ENCODE measurements around the gene FBXW8.

FBXW8 gene

DNA sequence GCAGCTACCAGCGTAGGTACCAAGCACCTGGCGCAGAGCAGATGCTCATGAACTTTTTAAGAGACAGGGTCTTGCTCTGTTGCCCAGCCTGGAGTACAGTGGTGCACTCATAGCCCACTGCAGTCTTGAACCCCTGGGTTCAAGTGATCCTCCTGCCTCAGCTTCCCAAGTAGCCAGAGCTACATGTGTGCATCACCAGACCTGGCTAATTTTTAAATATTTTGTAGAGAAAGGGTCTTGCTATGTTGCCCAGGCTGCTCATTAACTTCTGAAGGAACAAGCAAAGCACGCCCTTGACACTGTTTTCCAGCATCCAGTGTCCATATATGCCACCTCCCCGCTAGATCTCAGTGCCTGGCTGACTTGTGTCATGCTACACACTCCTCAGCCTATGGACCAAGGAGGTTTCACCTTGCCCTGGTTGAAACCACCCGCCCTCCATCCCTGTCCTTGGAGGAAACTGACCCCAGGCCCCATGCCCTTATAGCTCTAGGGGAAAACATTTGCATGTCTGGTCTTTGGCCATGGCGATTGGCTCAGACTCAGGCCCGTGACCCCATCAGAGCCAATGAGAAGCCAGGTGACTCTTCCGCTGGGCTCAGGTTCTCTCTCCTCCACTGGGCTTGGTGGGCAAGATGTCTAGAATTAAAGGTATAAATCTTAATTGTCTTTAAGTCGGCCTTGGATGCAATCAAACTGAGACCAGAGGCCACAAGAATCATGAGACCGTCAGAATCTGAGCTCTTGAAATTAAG is 162.2 kb downstream of the FBXW8 start:
- TF ChIP-seq, protein P1, sequence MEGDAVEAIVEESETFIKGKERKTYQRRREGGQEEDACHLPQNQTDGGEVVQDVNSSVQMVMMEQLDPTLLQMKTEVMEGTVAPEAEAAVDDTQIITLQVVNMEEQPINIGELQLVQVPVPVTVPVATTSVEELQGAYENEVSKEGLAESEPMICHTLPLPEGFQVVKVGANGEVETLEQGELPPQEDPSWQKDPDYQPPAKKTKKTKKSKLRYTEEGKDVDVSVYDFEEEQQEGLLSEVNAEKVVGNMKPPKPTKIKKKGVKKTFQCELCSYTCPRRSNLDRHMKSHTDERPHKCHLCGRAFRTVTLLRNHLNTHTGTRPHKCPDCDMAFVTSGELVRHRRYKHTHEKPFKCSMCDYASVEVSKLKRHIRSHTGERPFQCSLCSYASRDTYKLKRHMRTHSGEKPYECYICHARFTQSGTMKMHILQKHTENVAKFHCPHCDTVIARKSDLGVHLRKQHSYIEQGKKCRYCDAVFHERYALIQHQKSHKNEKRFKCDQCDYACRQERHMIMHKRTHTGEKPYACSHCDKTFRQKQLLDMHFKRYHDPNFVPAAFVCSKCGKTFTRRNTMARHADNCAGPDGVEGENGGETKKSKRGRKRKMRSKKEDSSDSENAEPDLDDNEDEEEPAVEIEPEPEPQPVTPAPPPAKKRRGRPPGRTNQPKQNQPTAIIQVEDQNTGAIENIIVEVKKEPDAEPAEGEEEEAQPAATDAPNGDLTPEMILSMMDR (conservative IDR thresholded peaks at IDR 0.05; ENCODE audit: low read depth, low read length): no peak
- H3K4me3 ChIP-seq (ENCODE audit: low read length): no peak overlapping the region
- DNase-seq (ENCODE audit: low read depth): no peak

DNA sequence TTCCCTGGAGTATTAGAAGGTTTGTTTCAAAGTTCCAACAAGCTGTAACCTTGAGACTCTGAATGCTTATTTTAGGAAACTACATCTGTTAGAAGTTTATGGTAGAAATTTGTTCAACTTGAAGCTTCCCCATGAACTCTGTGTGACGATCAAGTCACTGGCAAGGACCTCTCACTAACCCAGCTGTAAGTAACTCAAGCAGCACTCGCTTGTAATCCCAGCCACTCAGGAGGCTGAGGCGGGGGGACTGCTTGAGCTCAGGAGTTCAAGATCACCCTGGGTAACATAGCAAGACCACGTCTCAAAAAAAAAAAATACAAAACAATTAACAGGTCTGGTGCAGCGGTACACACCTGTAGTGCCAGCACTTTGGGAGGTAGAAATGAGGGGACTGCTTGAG is 162.9 kb downstream of the FBXW8 start:
- TF ChIP-seq, protein P1 (conservative IDR thresholded peaks at IDR 0.05; ENCODE audit: low read depth, low read length): no peak
- no peak for DNase-seq (ENCODE audit: low read depth)
- no peak overlapping the region for H3K4me3 ChIP-seq (ENCODE audit: low read length)

DNA sequence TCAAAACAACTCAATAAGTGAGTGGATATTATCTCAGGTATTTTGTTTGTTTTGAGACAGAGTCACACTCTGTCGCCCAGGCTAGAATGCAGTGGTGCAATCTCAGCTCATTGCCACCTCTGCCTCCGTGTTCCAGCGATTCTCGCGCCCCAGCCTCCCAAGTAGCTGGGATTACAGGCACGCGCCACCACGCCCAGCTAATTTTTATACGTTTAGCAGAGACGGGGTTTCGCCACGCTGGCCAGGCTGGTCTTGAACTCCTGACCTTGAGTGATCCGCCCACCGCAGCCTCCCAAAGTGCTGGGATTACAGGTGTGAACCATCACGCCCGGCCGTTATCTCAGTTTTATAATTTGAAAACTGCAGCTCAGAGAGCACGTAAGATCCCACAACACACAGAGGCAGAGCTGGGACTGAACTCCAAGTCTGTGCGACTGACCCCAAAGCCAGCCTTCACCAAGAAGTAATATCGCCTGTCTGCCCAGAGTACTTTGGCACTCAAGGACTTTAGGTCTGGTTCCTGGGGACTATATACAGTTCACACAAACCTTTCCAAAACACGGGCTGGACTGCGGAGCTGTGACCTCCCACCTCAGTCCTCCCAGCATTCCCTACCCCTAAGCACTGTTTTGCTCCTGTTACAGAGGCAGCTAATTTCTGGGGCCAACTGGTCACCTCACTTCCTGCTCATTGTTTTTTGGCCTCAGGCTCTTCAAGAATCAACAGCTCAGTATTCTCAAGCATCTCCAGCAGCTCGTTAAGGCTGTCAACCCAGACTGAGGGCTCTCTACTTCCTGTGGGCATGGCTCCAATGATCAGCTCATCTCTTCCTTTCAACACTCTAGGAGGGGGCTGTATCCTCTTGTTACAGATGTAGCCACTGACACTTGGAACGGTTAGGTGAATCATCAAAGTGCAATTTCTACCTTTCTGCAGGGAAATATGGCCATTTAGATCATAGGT is 165.9 kb downstream of the FBXW8 start:
- TF ChIP-seq, protein P1 (conservative IDR thresholded peaks at IDR 0.05; ENCODE audit: low read depth, low read length): no peak
- no peak for DNase-seq (ENCODE audit: low read depth)
- H3K4me3 ChIP-seq (ENCODE audit: low read length): no peak overlapping the region

DNA sequence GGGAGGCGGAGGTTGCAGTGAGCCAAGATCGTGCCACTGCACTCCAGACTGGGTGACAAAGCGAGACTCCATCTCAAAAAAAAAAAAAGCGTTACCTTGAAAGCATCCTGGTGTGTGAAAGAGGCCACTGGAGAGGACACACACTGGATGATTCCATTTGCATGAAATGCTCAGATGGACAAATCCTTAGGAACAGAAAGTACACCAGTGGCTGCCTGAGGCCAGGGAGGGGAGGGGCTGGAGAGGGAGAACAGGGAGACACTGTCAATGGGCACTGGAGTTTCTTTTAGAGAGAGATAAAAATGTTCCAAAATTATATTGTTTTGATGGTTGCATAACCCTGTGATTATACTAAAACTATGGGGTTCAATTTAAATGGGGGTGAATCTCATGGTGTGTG is 168.7 kb downstream of the FBXW8 start:
- H3K4me3 ChIP-seq (ENCODE audit: low read length): no peak overlapping the region
- TF ChIP-seq, protein P1 (conservative IDR thresholded peaks at IDR 0.05; ENCODE audit: low read depth, low read length): no peak
- DNase-seq (ENCODE audit: low read depth): no peak

DNA sequence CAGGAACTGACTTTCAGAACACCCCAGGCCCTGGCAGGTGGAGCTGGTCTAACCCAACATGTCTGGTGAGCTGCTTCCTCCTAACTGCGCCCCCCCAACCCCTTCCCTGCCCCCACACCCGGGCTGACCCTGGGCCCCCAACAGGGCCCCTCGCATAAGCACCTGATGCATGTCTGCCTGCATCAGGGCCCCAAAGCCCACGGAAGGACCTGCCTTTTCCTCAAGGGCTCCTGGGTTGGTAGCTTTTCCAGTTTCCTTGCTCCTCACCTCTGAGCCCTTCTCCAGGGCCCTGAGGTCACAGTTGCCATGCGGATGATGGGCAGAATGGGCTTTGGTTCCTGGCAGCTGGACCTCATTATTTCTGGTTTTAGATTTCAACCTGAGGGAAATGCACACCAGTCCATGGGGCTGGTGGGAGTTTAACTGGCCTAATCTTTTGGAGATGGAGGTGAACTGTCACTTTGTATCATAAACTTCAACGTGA is 170.0 kb downstream of the FBXW8 start:
- DNase-seq (ENCODE audit: low read depth): no peak

More for the DNA sequence above, 170.0 kb downstream of the FBXW8 start:
- no peak overlapping the region for H3K4me3 ChIP-seq (ENCODE audit: low read length)
- TF ChIP-seq, protein P1 (conservative IDR thresholded peaks at IDR 0.05; ENCODE audit: low read depth, low read length): no peak
